Forelimb muscle (tissue), 1 donor: ENCODE results near the gene ARHGAP11A. TPM values are rescaled to one million over a fixed set of nuclear protein-coding genes. Genes with fewer than 3 reads are reported as not detected.
"Not testable (repeated sequence)": the region's sequence is repeated elsewhere in the genome, so short reads cannot be mapped to it uniquely, and the experiment has no call there.

Experiments
- DNase-seq: peaks from one replicate; pipeline ENCODE4 v3.0.0-alpha.2; 2013; ENCODE audit warnings: low read depth
- polyA plus RNA-seq: library from polyadenylated mRNA; unstranded; fragments of 120-200 nt; gene quantifications from one replicate; pipeline ENCODE4 v1.2.1, GENCODE V29; 2013; ENCODE audit not compliant: insufficient read length

The ARHGAP11A gene, protein sequence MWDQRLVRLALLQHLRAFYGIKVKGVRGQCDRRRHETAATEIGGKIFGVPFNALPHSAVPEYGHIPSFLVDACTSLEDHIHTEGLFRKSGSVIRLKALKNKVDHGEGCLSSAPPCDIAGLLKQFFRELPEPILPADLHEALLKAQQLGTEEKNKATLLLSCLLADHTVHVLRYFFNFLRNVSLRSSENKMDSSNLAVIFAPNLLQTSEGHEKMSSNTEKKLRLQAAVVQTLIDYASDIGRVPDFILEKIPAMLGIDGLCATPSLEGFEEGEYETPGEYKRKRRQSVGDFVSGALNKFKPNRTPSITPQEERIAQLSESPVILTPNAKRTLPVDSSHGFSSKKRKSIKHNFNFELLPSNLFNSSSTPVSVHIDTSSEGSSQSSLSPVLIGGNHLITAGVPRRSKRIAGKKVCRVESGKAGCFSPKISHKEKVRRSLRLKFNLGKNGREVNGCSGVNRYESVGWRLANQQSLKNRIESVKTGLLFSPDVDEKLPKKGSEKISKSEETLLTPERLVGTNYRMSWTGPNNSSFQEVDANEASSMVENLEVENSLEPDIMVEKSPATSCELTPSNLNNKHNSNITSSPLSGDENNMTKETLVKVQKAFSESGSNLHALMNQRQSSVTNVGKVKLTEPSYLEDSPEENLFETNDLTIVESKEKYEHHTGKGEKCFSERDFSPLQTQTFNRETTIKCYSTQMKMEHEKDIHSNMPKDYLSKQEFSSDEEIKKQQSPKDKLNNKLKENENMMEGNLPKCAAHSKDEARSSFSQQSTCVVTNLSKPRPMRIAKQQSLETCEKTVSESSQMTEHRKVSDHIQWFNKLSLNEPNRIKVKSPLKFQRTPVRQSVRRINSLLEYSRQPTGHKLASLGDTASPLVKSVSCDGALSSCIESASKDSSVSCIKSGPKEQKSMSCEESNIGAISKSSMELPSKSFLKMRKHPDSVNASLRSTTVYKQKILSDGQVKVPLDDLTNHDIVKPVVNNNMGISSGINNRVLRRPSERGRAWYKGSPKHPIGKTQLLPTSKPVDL
- 14.4 TPM for polyA plus RNA-seq

- DNase-seq = peak; percentile 82
These were observed at the start of gene ARHGAP11A for GRCh38 chr15:32615051-32615870. Gene ARHGAP11A, plus strand, starts transcription at chr15:32615504. Its CDS starts 708 bp downstream, at chr15:32616212.

DNA sequence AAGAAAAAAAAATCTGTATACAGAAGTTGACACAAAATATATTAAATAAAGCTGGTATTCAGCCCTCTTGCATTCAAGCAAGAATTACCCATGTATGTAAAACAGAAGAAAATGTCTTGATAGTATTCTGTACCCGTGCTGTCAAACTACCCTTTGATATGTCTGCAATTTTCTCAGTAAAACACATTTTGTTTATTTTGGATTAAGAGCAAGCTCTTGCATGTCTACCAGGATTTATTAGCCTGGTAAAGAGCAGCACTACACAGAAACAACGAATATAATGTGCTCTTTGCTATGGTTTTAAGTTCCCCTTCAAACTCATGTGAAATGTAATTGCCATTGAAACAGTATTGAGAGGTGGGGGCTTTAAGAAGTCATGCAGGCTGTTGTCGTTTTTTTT is 46.3 kb upstream of the ARHGAP11A start:
- not testable (repeated sequence) for DNase-seq

GRCh38 chr15:32578482-32578881 is 36.8 kb upstream of the ARHGAP11A start:
- DNase-seq = not testable (repeated sequence)

DNA sequence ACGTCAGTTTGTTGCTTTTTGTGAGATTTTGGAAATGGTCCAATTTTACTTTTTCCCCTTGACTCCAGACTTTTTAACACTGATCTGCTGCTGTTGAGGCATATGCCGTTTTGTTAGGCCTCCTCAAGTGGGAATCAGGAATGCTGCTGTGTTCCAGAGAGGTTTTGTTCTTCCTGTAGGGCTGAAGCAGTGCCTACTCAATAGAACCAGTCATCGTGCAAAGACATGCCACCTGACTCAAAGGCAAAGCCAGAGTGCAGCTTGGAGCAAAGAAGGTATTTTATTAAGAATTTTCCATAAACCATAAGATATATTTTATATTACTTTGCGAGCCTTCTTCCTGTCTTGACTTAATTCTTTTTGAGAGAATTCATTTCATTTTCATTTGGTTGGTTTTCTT is 29.5 kb upstream of the ARHGAP11A start:
- not testable (repeated sequence) for DNase-seq

DNA sequence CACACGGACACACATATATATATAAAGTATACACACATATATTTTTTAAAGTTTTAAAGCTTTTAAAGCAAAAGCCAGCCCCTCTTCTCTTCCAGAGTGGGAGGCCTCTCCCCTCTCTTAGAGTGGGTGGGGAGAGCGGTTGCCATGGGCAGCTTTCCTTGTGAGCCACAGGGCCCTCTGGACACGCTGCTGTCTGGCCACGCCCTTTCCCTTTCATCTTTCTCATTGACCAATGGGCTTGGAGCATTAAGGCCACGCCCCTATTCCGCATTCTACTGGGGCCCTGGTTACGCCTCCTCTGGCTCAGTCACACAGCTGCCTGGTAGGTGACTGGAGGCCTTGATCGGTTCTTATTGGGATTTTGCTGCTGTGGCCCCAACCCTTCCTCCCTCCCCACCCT is 22.2 kb upstream of the ARHGAP11A start, which contains the start of gene GOLGA8N:
Gene GOLGA8N, plus strand, starts transcription at position 306 of the 400 bp plus-strand sequence.
- DNase-seq = not testable (repeated sequence)

- DNase-seq = not testable (repeated sequence)
These were observed 5.8 kb upstream of the ARHGAP11A start for GRCh38 chr15:32609518-32609917.

GRCh38 chr15:32610719-32611118 is 4.6 kb upstream of the ARHGAP11A start:
- not testable (repeated sequence) for DNase-seq

GRCh38 chr15:32614712-32615050 is 623 bp upstream of the ARHGAP11A start:
- DNase-seq = not testable (repeated sequence)

DNA sequence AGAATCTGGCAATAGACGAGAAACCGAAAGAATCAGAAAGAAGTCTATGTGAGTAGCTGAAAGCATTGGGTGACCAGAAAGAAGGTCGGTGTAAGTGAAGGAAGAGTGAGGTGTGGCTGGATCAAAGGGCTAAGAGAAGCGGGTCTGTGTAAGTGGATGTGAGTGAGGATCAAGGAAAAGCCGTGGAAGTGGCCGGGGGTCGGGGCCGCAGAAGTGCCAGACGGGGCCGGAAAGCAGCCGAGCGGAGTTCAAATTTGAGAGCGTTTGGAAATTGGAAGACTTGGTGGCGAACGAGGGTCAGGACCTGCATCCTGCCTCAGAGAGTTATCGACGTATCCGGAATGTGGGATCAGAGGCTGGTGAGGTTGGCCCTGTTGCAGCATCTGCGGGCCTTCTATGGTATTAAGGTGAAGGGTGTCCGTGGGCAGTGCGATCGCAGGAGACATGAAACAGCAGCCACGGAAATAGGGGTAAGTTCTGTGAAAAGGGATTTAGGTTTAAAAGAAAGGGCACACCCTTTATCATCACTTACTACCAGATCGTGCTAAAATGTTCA is 645 bp downstream of the ARHGAP11A start:
- not testable (repeated sequence) for DNase-seq

- no peak for DNase-seq
These were observed 21.1 kb downstream of the ARHGAP11A start for GRCh38 chr15:32636410-32636809.

GRCh38 chr15:32636908-32637567 is 21.7 kb downstream of the ARHGAP11A start:
- no peak for DNase-seq

DNA sequence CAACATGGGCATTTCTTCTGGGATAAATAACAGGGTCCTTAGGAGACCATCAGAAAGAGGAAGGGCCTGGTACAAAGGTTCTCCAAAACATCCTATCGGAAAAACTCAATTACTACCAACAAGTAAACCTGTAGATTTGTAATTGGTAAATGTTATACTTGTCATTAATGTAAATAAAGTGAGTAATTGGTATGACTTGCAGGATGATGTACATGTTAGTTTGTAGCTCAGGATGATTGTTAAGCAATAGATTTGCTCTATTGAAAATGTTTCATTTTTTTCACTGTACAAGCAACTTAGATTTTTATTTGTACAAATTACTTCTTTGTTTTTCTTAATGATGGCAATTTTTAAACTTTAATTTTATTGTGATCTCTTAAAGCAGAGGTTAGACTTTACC is 22.4 kb downstream of the ARHGAP11A start:
- no peak for DNase-seq

DNA sequence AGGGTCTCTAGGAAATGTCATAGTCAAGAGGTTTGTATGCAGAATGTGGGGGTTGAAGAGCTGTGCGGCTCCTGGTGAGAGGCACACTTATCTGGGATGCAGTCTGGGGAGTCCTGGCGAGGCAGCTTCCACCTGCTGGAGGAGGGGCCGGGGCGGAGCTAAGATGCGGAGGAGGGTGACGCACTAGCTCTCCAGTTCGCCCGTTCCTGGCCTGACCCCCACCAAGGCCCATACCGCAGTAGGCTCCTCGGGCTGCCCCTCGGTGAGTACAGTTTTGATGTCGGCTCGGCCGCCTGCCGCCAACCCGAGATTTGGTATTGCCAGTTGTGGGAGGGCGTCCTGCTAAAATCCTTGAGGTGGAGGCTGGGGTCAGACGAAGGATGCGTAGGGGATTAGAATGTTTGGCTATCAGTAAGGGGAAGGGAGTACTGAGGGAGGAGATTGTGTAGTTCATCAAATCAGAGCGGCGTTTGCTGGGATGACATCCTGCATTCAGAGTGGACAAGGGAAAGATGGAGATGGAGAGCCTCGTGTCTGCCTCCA is 26.3 kb downstream of the ARHGAP11A start, which contains the start of gene SCG5:
Gene SCG5, plus strand, starts transcription at position 194 of the 543 bp plus-strand sequence. CDS start 1,883 bp downstream, outside the sequence.
- DNase-seq = peak; percentile 48

DNA sequence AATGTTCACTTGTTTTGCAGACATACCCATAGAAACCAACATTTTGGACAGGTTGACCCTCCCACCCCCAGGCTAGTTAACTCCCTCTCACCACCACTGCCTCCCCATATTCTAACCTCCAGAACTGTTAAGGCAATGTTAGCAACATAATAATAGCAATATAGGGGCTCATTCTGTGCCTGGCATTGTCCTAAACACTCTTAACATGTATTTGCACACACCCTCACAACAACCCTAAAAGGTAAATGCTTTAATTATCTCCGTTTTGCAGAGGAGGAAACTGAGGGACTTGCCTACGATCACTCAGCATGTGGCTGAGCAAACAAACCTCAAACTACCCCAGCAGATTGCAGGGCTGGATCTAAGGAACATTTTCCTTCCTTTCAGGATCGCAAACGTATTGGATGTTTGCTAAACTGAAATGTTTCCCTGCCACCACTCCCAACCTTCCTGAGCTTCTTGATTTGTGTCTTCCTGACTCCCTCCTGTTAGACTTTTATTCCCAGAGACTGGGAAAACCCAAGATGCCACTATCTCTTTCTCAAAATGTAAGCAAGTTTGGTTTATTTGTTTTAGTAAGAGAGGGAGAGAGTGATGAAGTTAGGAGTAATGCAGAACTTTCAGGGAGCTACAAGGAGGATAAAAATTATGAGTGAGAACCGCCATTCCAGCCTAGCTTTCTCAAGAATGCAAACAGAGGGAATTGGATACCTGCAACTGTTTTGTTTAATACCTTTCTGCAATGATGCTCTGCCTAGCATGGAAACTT is 27.5 kb downstream of the ARHGAP11A start:
- DNase-seq = no peak

- DNase-seq = no peak
These were observed 28.7 kb downstream of the ARHGAP11A start for GRCh38 chr15:32643907-32644445.

GRCh38 chr15:32646291-32646690 is 31.0 kb downstream of the ARHGAP11A start:
- DNase-seq = no peak

DNA sequence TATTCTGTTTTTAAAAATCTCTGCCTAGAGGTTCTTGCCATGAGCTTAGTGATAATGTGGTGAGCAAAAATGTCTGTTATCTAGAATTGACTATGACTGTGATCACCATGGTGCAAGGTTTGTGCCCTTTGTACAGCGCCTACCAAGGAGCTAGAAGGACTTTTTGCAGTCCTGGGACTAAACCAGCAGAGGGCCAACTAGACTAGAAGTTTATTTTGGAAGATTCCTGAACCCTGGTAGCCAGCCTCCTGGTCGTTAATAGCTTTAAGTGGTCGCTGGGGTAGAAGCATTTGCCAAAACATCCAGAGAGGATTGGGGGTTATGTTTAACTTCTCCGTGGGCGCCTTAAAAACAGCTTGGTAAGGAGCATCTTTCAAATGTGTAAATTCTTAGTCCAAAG is 34.0 kb downstream of the ARHGAP11A start:
- no peak for DNase-seq

GRCh38 chr15:32651229-32651837 is 36.0 kb downstream of the ARHGAP11A start:
- no peak for DNase-seq
